Caco-2 (cell line): Measurements from ENCODE around the gene MTA1. TPM values are rescaled to one million over a fixed set of nuclear protein-coding genes. Genes with fewer than 3 reads are reported as not detected.

Source experiments
- BruUV-seq: library from RNA; stranded (reverse); fragments of 400-500 nt; replicated peaks from 2 replicates; lab custom pipeline; 2021; lab: Mats Ljungman, UMichigan
- CTCF ChIA-PET: fragments of 300-600 bp; sonication (Branson Sonifier 250); formaldehyde crosslinking; loops from one replicate; lab custom pipeline; 2022; ENCODE audit warnings: antibody characterized with exemption; lab: Charles Lee
- POLR2A ChIA-PET: fragments of 300-600 bp; sonication (Branson Sonifier 250); formaldehyde crosslinking; loops from one replicate; lab custom pipeline; 2022; ENCODE audit warnings: antibody characterized with exemption; lab: Charles Lee
- DNase-seq, 2 experiments: peaks; one replicate each; pipeline versions ENCODE4 v3.0.0 to v3.0.0-alpha.2; 2020 to 2022
- H3K27me3 ChIP-seq: replicated peaks from 2 replicates; pipeline ENCODE4 v1.6.0; 2011; ENCODE audit warnings: low read length; ENCODE audit not compliant: control insufficient read depth, insufficient read depth
- H3K36me3 ChIP-seq: 2 replicates; pipeline ENCODE4 v1.5.1; 2011; ENCODE audit warnings: low read length; ENCODE audit not compliant: control insufficient read depth, insufficient read depth
- H3K4me1 ChIP-seq: fragments of 250-450 bp; sonication (Bioruptor Pico); 2 replicates; pipeline ENCODE4 v1.5.1; 2020; ENCODE audit warnings: mild to moderate bottlenecking
- H3K4me3 ChIP-seq: 2 replicates; pipeline ENCODE4 v1.5.1; 2011; ENCODE audit warnings: low read depth, mild to moderate bottlenecking, control low read depth, low read length
- H3K9me3 ChIP-seq: fragments of 250-450 bp; sonication (Bioruptor Pico); 2 replicates; pipeline ENCODE4 v1.5.1; 2020; ENCODE audit warnings: mild to moderate bottlenecking, moderate library complexity
- H3K27ac Mint-ChIP-seq: one replicate; pipeline ENCODE4 v1.8.0; 2022; ENCODE audit warnings: mixed read lengths; ENCODE audit not compliant: unreplicated experiment
- H3K27me3 Mint-ChIP-seq: one replicate; pipeline ENCODE4 v1.8.0; 2022; ENCODE audit warnings: mixed read lengths; ENCODE audit not compliant: insufficient read depth, unreplicated experiment
- H3K36me3 Mint-ChIP-seq: one replicate; pipeline ENCODE4 v1.8.0; 2022; ENCODE audit warnings: mild to moderate bottlenecking, mixed read lengths; ENCODE audit not compliant: insufficient read depth, unreplicated experiment
- H3K4me1 Mint-ChIP-seq: one replicate; pipeline ENCODE4 v1.8.0; 2022; ENCODE audit warnings: low read depth, mixed read lengths; ENCODE audit not compliant: unreplicated experiment
- H3K4me3 Mint-ChIP-seq: one replicate; pipeline ENCODE4 v1.8.0; 2022; ENCODE audit warnings: mild to moderate bottlenecking, moderate library complexity, mixed read lengths; ENCODE audit not compliant: unreplicated experiment
- H3K9me3 Mint-ChIP-seq: one replicate; pipeline ENCODE4 v1.8.0; 2022; ENCODE audit warnings: mixed read lengths; ENCODE audit not compliant: unreplicated experiment
- CTCF ChIP-seq, 2 experiments: fragments of 200-600 bp in 1 of 2; IDR thresholded peaks; 1 replicate in 1 of 2; 2 replicates in 1 of 2; pipeline versions ENCODE4 v1.5.1 to v1.8.0; 2011 to 2022; ENCODE audit warnings: antibody characterized with exemption in 1 of 2, control low read depth in 1 of 2, inconsistent platforms in 1 of 2, low read depth in 1 of 2, low read length in 1 of 2, mild to moderate bottlenecking in 1 of 2, moderate library complexity in 1 of 2; ENCODE audit not compliant: insufficient read depth in 1 of 2, severe bottlenecking in 1 of 2, unreplicated experiment in 1 of 2
- intact Hi-C: fragments of 100-400 bp; cut with micrococcal nuclease; formaldehyde crosslinking; loops from one replicate; pipeline ENCODE4 v1.10.0; 2022; ENCODE audit not compliant: unreplicated experiment
- total RNA-seq: library from RNA; stranded (reverse); gene quantifications from 2 replicates; pipeline ENCODE4 v1.2.3, GENCODE V29; 2022

The MTA1 gene
- total RNA-seq, 1 experiment from 2014 or later, result 167 TPM

- Histone ChIP-seq H3K36me3 (peaks cover 4% of the 10 kb centered on the region), H3K9me3 (no peaks in the 10 kb centered on the region), H3K4me3 (no peak overlapping the region), H3K27me3 (no peaks in the 10 kb centered on the region), H3K4me1 (peaks cover 6% of the 10 kb centered on the region; the same call in 1 of the 2 replicates)
- TF ChIP-seq CTCF (IDR thresholded peaks at IDR 0.05; ENCODE audit: insufficient read depth in 1 of 2, low read depth in 1 of 2, low read length in 1 of 2, severe bottlenecking in 1 of 2, unreplicated experiment in 1 of 2), result no peak
- no peaks in the 10 kb centered on the region for H3K4me1 Mint-ChIP-seq
- H3K27ac Mint-ChIP-seq, result no peak overlapping the region
- H3K9me3 Mint-ChIP-seq, result peaks cover 5% of the 10 kb centered on the region
- POLR2A ChIA-PET, result no interaction called here
- BruUV-seq, result no TSS peak
- peaks cover 15% of the 10 kb centered on the region for H3K36me3 Mint-ChIP-seq
- intact Hi-C loops, result no loop called here
- no peak for DNase-seq
- no peak overlapping the region for H3K4me3 Mint-ChIP-seq
- CTCF ChIA-PET, result no interaction called here
- no peaks in the 10 kb centered on the region for H3K27me3 Mint-ChIP-seq
Measured at GRCh38 chr14:105395538-105395854, 24.1 kb upstream of the MTA1 start.

GRCh38 chr14:105397350-105397931, 22.2 kb upstream of the MTA1 start:
- peaks cover 21% of the 10 kb centered on the region for H3K36me3 Mint-ChIP-seq
- H3K9me3 ChIP-seq, result no peaks in the 10 kb centered on the region
- no peaks in the 10 kb centered on the region for H3K27me3 Mint-ChIP-seq
- peak overlapping the region; percentile 91 for H3K4me3 Mint-ChIP-seq
- no TSS peak for BruUV-seq
- peaks cover 6% of the 10 kb centered on the region; the same call in 1 of the 2 replicates for H3K4me1 ChIP-seq
- intact Hi-C loops, result no loop called here
- peak overlapping the region; percentile 81 for H3K27ac Mint-ChIP-seq
- H3K36me3 ChIP-seq, result peaks cover 4% of the 10 kb centered on the region
- no peak for TF ChIP-seq CTCF (IDR thresholded peaks at IDR 0.05; ENCODE audit: insufficient read depth in 1 of 2, low read depth in 1 of 2, low read length in 1 of 2, severe bottlenecking in 1 of 2, unreplicated experiment in 1 of 2)
- POLR2A ChIA-PET, result no interaction called here
- CTCF ChIA-PET, result interaction anchor here (0.5 kb wide), 1 partner anchor 131 kb away, joined by 4 read pairs; no protein-coding TSS in a partner anchor
- H3K4me3 ChIP-seq, result peak overlapping the region; percentile 85
- no peaks in the 10 kb centered on the region for H3K27me3 ChIP-seq
- DNase-seq, result peak in 1 of 2 experiments; percentile 52
- no peaks in the 10 kb centered on the region for H3K4me1 Mint-ChIP-seq
- H3K9me3 Mint-ChIP-seq, result peaks cover 12% of the 10 kb centered on the region

GRCh38 chr14:105398044-105398725, 21.4 kb upstream of the MTA1 start, which contains the start of gene TEX22:
TSS of gene TEX22 (plus strand) at chr14:105398538. CDS start at chr14:105399341, 803 bp downstream.
- DNase-seq, result peak; percentile 88 to 95
- TSS peak; percentile 89 for BruUV-seq
- Histone ChIP-seq H3K4me1 (peaks cover 6% of the 10 kb centered on the region; the same call in 1 of the 2 replicates), H3K36me3 (peaks cover 4% of the 10 kb centered on the region), H3K9me3 (no peaks in the 10 kb centered on the region), H3K4me3 (peak within 1 kb of the TSS; percentile 85), H3K27me3 (no peaks in the 10 kb centered on the region)
- Mint-ChIP-seq H3K4me3 (peak within 1 kb of the TSS; percentile 91), H3K4me1 (no peaks in the 10 kb centered on the region), H3K9me3 (peaks cover 12% of the 10 kb centered on the region), H3K27ac (peak within 1 kb of the TSS; percentile 81), H3K27me3 (no peaks in the 10 kb centered on the region), H3K36me3 (peaks cover 21% of the 10 kb centered on the region)
- POLR2A ChIA-PET, result no interaction called here
- TF ChIP-seq CTCF (IDR thresholded peaks at IDR 0.05; ENCODE audit: insufficient read depth in 1 of 2, low read depth in 1 of 2, low read length in 1 of 2, severe bottlenecking in 1 of 2, unreplicated experiment in 1 of 2), result no peak
- CTCF ChIA-PET, result interaction anchor here (0.7 to 2.0 kb wide), 3 partner anchors 27 to 250 kb away, joined by 4 to 8 read pairs (median 4); no protein-coding TSS in a partner anchor
- intact Hi-C loops, result loop anchor here (1.0 kb wide), 1 partner anchor 17 kb away; no protein-coding TSS in a partner anchor
